ENCODE data around the gene EVI5L.

GRCh38 chr19:7853770-7854128 is 23.7 kb downstream of the EVI5L start:
- TF ChIP-seq CTCF (conservative IDR thresholded peaks at IDR 0.05; ENCODE audit: low read depth, low read length): no peak
- no peak for TF ChIP-seq POLR2A (IDR thresholded peaks at IDR 0.05; ENCODE audit: low read depth, low read length)
- TF ChIP-seq RAD21 (IDR thresholded peaks at IDR 0.05; ENCODE audit: low read length): no peak
